Nephron progenitor cell (in vitro differentiated cells): ENCODE data around the gene TPM1.

ENCODE experiments used
- DNase-seq: peaks from one replicate; pipeline ENCODE4 v3.0.0; 2021
- H3K27ac Mint-ChIP-seq: 2 replicates; pipeline ENCODE4 v1.8.0; 2021; ENCODE audit warnings: mild to moderate bottlenecking, moderate library complexity, mixed read lengths
- H3K27me3 Mint-ChIP-seq: 2 replicates; pipeline ENCODE4 v1.8.0; 2021; ENCODE audit warnings: mild to moderate bottlenecking, low read depth, mixed read lengths; ENCODE audit not compliant: poor library complexity
- H3K36me3 Mint-ChIP-seq: 2 replicates; pipeline ENCODE4 v1.8.0; 2021; ENCODE audit warnings: low read depth, mixed read lengths
- H3K4me1 Mint-ChIP-seq: 2 replicates; pipeline ENCODE4 v1.8.0; 2021; ENCODE audit warnings: mixed read lengths
- H3K4me3 Mint-ChIP-seq: 2 replicates; pipeline ENCODE4 v1.8.0; 2021; ENCODE audit warnings: mild to moderate bottlenecking, moderate library complexity, mixed read lengths
- H3K9me3 Mint-ChIP-seq: 2 replicates; pipeline ENCODE4 v1.8.0; 2021; ENCODE audit warnings: mild to moderate bottlenecking, moderate library complexity, mixed read lengths
- CTCF ChIP-seq: fragments of 200-600 bp; sonication (generic); IDR thresholded peaks from 2 replicates; pipeline ENCODE4 v1.5.0; 2021; ENCODE audit warnings: antibody characterized with exemption

Gene TPM1

GRCh38 chr15:63027646-63028045 lies 14.9 kb upstream of the TPM1 start:
- no peaks in the 10 kb centered on the region for H3K36me3 Mint-ChIP-seq
- H3K4me3 Mint-ChIP-seq = no peak overlapping the region
- no peaks in the 10 kb centered on the region for H3K9me3 Mint-ChIP-seq
- H3K27ac Mint-ChIP-seq = no peak overlapping the region
- no peak for TF ChIP-seq CTCF
- peaks cover 24% of the 10 kb centered on the region for H3K4me1 Mint-ChIP-seq
- DNase-seq = no peak
- peaks cover 3% of the 10 kb centered on the region for H3K27me3 Mint-ChIP-seq

GRCh38 chr15:63028442-63029110 lies 14.0 kb upstream of the TPM1 start:
- peaks cover 24% of the 10 kb centered on the region for H3K4me1 Mint-ChIP-seq
- H3K9me3 Mint-ChIP-seq = no peaks in the 10 kb centered on the region
- no peak overlapping the region for H3K27ac Mint-ChIP-seq
- no peak overlapping the region for H3K4me3 Mint-ChIP-seq
- H3K27me3 Mint-ChIP-seq = peaks cover 3% of the 10 kb centered on the region
- H3K36me3 Mint-ChIP-seq = no peaks in the 10 kb centered on the region
- no peak for DNase-seq
- TF ChIP-seq CTCF = no peak

- Mint-ChIP-seq H3K27ac (no peak overlapping the region), H3K9me3 (no peaks in the 10 kb centered on the region), H3K4me1 (peaks cover 24% of the 10 kb centered on the region), H3K36me3 (no peaks in the 10 kb centered on the region), H3K27me3 (peaks cover 3% of the 10 kb centered on the region), H3K4me3 (no peak overlapping the region)
- no peak for DNase-seq
- no peak for TF ChIP-seq CTCF
Measured at GRCh38 chr15:63029676-63030075, 12.9 kb upstream of the TPM1 start.

GRCh38 chr15:63030101-63030551 lies 12.4 kb upstream of the TPM1 start:
- Mint-ChIP-seq H3K4me3 (no peak overlapping the region), H3K27me3 (peaks cover 3% of the 10 kb centered on the region), H3K9me3 (no peaks in the 10 kb centered on the region), H3K4me1 (peaks cover 24% of the 10 kb centered on the region), H3K27ac (no peak overlapping the region), H3K36me3 (no peaks in the 10 kb centered on the region)
- no peak for DNase-seq
- TF ChIP-seq CTCF = no peak

GRCh38 chr15:63034578-63034977 lies 8.0 kb upstream of the TPM1 start:
- no peak for DNase-seq
- peaks cover 5% of the 10 kb centered on the region for H3K9me3 Mint-ChIP-seq
- peaks cover 24% of the 10 kb centered on the region for H3K4me1 Mint-ChIP-seq
- no peak for TF ChIP-seq CTCF
- H3K27ac Mint-ChIP-seq = no peak overlapping the region
- no peaks in the 10 kb centered on the region for H3K36me3 Mint-ChIP-seq
- H3K27me3 Mint-ChIP-seq = peaks cover 3% of the 10 kb centered on the region
- H3K4me3 Mint-ChIP-seq = no peak overlapping the region

- H3K27me3 Mint-ChIP-seq = peaks cover 5% of the 10 kb centered on the region
- no peak overlapping the region for H3K27ac Mint-ChIP-seq
- no peaks in the 10 kb centered on the region for H3K36me3 Mint-ChIP-seq
- DNase-seq = no peak
- TF ChIP-seq CTCF = no peak
- peaks cover 17% of the 10 kb centered on the region for H3K4me1 Mint-ChIP-seq
- H3K9me3 Mint-ChIP-seq = peaks cover 7% of the 10 kb centered on the region
- H3K4me3 Mint-ChIP-seq = no peak overlapping the region
Measured at GRCh38 chr15:63035253-63035652, 7.3 kb upstream of the TPM1 start.
